CD4-positive, alpha-beta T cell (primary cell): ENCODE results near the gene MLKL. TPM values are rescaled to one million over a fixed set of nuclear protein-coding genes. Genes with fewer than 3 reads are reported as not detected.

ENCODE experiments used
- ATAC-seq: fragments of 200-7000 bp; cut with Tn5 transposase; one replicate; pipeline ENCODE4 v1.10.0; 2022; ENCODE audit warnings: mild to moderate bottlenecking; ENCODE audit not compliant: poor library complexity
- CTCF ChIA-PET: fragments of 350-600 bp; sonication (Branson Sonifier 250); formaldehyde crosslinking; loops from one replicate; lab custom pipeline; 2021; ENCODE audit warnings: antibody characterized with exemption, inconsistent platforms; lab: Charles Lee
- POLR2A ChIA-PET: fragments of 350-600 bp; sonication (Branson Sonifier 250); formaldehyde crosslinking; loops from one replicate; lab custom pipeline; 2021; ENCODE audit warnings: antibody characterized with exemption, inconsistent platforms; lab: Charles Lee
- DNase-seq, 14 experiments: peaks; one replicate each; pipeline ENCODE4 v3.0.0-alpha.2; 2013 to 2020; ENCODE audit warnings: mixed read lengths in 2 of 14
- H3K27ac ChIP-seq, 2 donors: one replicate each; pipeline versions ENCODE4 v1.5.1 to v1.7.0; 2013; ENCODE audit warnings: low read length in 2 of 2, low read depth in 1 of 2, mild to moderate bottlenecking in 1 of 2
- H3K27me3 ChIP-seq, 2 experiments: 1 replicate in 1 of 2; 2 replicates in 1 of 2; pipeline versions ENCODE4 v1.6.1 to v1.7.0; 2013; ENCODE audit warnings: low read length in 2 of 2, control low read depth in 1 of 2, mild to moderate bottlenecking in 1 of 2, moderate library complexity in 1 of 2; ENCODE audit not compliant: insufficient read depth in 2 of 2, control insufficient read depth in 1 of 2
- H3K36me3 ChIP-seq: one replicate; pipeline ENCODE4 v1.6.1; 2013; ENCODE audit warnings: low read length, control low read depth; ENCODE audit not compliant: insufficient read depth
- H3K4me1 ChIP-seq: one replicate; pipeline ENCODE4 v1.6.1; 2013; ENCODE audit warnings: low read length, control low read depth; ENCODE audit not compliant: insufficient read depth
- H3K4me3 ChIP-seq: one replicate; pipeline ENCODE4 v1.5.1; 2013; ENCODE audit warnings: mild to moderate bottlenecking, low read length, moderate library complexity
- H3K9me3 ChIP-seq, 2 experiments: 1 replicate in 1 of 2; 2 replicates in 1 of 2; pipeline versions ENCODE4 v1.6.1 to v1.7.0; 2013; ENCODE audit warnings: low read length in 2 of 2, mild to moderate bottlenecking in 2 of 2, control low read depth in 1 of 2, moderate library complexity in 1 of 2; ENCODE audit not compliant: control insufficient read depth in 1 of 2, insufficient read depth in 1 of 2
- H3K27ac Mint-ChIP-seq: one replicate; pipeline ENCODE4 v1.8.0; 2020; ENCODE audit warnings: mixed read lengths
- H3K27me3 Mint-ChIP-seq: one replicate; pipeline ENCODE4 v1.8.0; 2021; ENCODE audit warnings: mixed read lengths
- H3K36me3 Mint-ChIP-seq: one replicate; pipeline ENCODE4 v1.8.0; 2021; ENCODE audit warnings: low read depth, mixed read lengths
- H3K4me1 Mint-ChIP-seq: one replicate; pipeline ENCODE4 v1.8.0; 2021; ENCODE audit warnings: low read depth, mixed read lengths
- H3K4me3 Mint-ChIP-seq: one replicate; pipeline ENCODE4 v1.8.0; 2020; ENCODE audit warnings: mild to moderate bottlenecking, mixed read lengths
- H3K9me3 Mint-ChIP-seq: one replicate; pipeline ENCODE4 v1.8.0; 2020; ENCODE audit warnings: mixed read lengths
- CTCF ChIP-seq: fragments of 200-600 bp; IDR thresholded peaks from one replicate; pipeline ENCODE4 v1.8.0; 2022; ENCODE audit warnings: antibody characterized with exemption, mild to moderate bottlenecking
- intact Hi-C, 2 experiments: fragments of 100-400 bp; cut with DNase I in 1 of 2; cut with micrococcal nuclease in 1 of 2; formaldehyde crosslinking; loops; one replicate each; pipeline versions ENCODE4 v1.15.1 to v1.9.0; 2023 to 2025; cut with DNase I, micrococcal nuclease
- total RNA-seq, 174 experiments: library from RNA in 2 of 174; stranded (reverse) in 2 of 174; gene quantifications; one replicate each; pipeline ENCODE4 v1.2.3 and lab custom pipeline; 2021 to 2026

MLKL gene
- total RNA-seq, 2 experiments from 2014 or later = 29.1 to 30.0 TPM

- ATAC-seq = no peak
- H3K9me3 Mint-ChIP-seq = no peaks in the 10 kb centered on the region
- Histone ChIP-seq H3K27ac (no peak overlapping the region), H3K4me3 (no peak overlapping the region), H3K9me3 (no peaks in the 10 kb centered on the region), H3K27me3 (no peaks in the 10 kb centered on the region), H3K36me3 (peaks cover 70% of the 10 kb centered on the region), H3K4me1 (peaks cover 18% of the 10 kb centered on the region)
- H3K27ac Mint-ChIP-seq = no peak overlapping the region
- H3K4me3 Mint-ChIP-seq = no peak overlapping the region
- ChIA-PET CTCF (no interaction called here), POLR2A (no interaction called here)
- H3K27me3 Mint-ChIP-seq = no peaks in the 10 kb centered on the region
- intact Hi-C loops = no loop called here
- TF ChIP-seq CTCF = no peak
- peaks cover 93% of the 10 kb centered on the region for H3K36me3 Mint-ChIP-seq
- DNase-seq = no peak
- H3K4me1 Mint-ChIP-seq = peaks cover 31% of the 10 kb centered on the region
Measured at GRCh38 chr16:74691093-74691855, 9.4 kb downstream of the MLKL start.

GRCh38 chr16:74682556-74682955 is 18.1 kb downstream of the MLKL start:
- Histone ChIP-seq H3K27me3 (no peaks in the 10 kb centered on the region), H3K4me3 (no peak overlapping the region), H3K27ac (no peak overlapping the region), H3K4me1 (no peaks in the 10 kb centered on the region), H3K36me3 (peaks cover 83% of the 10 kb centered on the region), H3K9me3 (no peaks in the 10 kb centered on the region)
- Mint-ChIP-seq H3K27me3 (no peaks in the 10 kb centered on the region), H3K9me3 (no peaks in the 10 kb centered on the region), H3K27ac (no peak overlapping the region), H3K4me1 (no peaks in the 10 kb centered on the region), H3K36me3 (peaks cover 84% of the 10 kb centered on the region), H3K4me3 (no peak overlapping the region)
- POLR2A ChIA-PET = no interaction called here
- no peak for TF ChIP-seq CTCF
- intact Hi-C loops = no loop called here
- CTCF ChIA-PET = no interaction called here
- no peak for ATAC-seq
- no peak for DNase-seq

GRCh38 chr16:74680681-74681080 is 20.0 kb downstream of the MLKL start:
- peaks cover 83% of the 10 kb centered on the region for H3K36me3 ChIP-seq
- TF ChIP-seq CTCF = no peak
- ATAC-seq (no peak), DNase-seq (no peak)
- no peaks in the 10 kb centered on the region for H3K9me3 Mint-ChIP-seq
- ChIA-PET CTCF (no interaction called here), POLR2A (interaction anchor here (1.2 kb wide), 1 partner anchor 13 kb away, joined by 3 read pairs; no protein-coding TSS in a partner anchor)
- H3K27me3 ChIP-seq = no peaks in the 10 kb centered on the region
- H3K4me1 Mint-ChIP-seq = no peaks in the 10 kb centered on the region
- no peak overlapping the region for H3K27ac ChIP-seq
- H3K4me3 Mint-ChIP-seq = no peak overlapping the region
- intact Hi-C loops = no loop called here
- no peak overlapping the region for H3K27ac Mint-ChIP-seq
- no peak overlapping the region for H3K4me3 ChIP-seq
- H3K36me3 Mint-ChIP-seq = peaks cover 88% of the 10 kb centered on the region
- no peaks in the 10 kb centered on the region for H3K9me3 ChIP-seq
- H3K4me1 ChIP-seq = no peaks in the 10 kb centered on the region
- H3K27me3 Mint-ChIP-seq = no peaks in the 10 kb centered on the region
